Smooth muscle cell (in vitro differentiated cells): Measurements from ENCODE around the gene KLHL24. TPM values are rescaled to one million over a fixed set of nuclear protein-coding genes. Genes with fewer than 3 reads are reported as not detected.

Experiments used
- DNase-seq: peaks from one replicate; lab custom pipeline; 2025; ENCODE audit not compliant: unreplicated experiment; lab: John Stamatoyannopoulos, UW
- H2AFZ ChIP-seq: fragments of 200-600 bp; sonication (generic); 2 replicates; pipeline ENCODE4 v1.6.0; 2016; ENCODE audit warnings: antibody characterized with exemption, low read depth, mild to moderate bottlenecking
- H3F3A ChIP-seq: fragments of 200-600 bp; sonication (generic); 2 replicates; pipeline ENCODE4 v1.6.0; 2017; ENCODE audit warnings: antibody characterized with exemption, low read depth
- H3K27ac ChIP-seq: fragments of 200-600 bp; sonication (generic); 2 replicates; pipeline ENCODE4 v1.5.1; 2016; ENCODE audit warnings: low read depth, mild to moderate bottlenecking
- H3K27me3 ChIP-seq: fragments of 200-600 bp; sonication (generic); 2 replicates; pipeline ENCODE4 v1.6.1; 2016; ENCODE audit warnings: low read depth, mild to moderate bottlenecking
- H3K36me3 ChIP-seq: fragments of 200-600 bp; sonication (generic); 2 replicates; pipeline ENCODE4 v1.5.1; 2016; ENCODE audit warnings: low read depth
- H3K4me1 ChIP-seq: fragments of 200-600 bp; sonication (generic); 2 replicates; pipeline ENCODE4 v1.5.1; 2016; ENCODE audit warnings: low read depth
- H3K4me2 ChIP-seq: fragments of 200-600 bp; sonication (generic); 2 replicates; pipeline ENCODE4 v1.6.0; 2016; ENCODE audit warnings: mild to moderate bottlenecking
- H3K4me3 ChIP-seq: fragments of 200-600 bp; sonication (generic); 2 replicates; pipeline ENCODE4 v1.5.1; 2016; ENCODE audit warnings: mild to moderate bottlenecking
- H3K79me2 ChIP-seq: fragments of 200-600 bp; sonication (generic); 2 replicates; pipeline ENCODE4 v1.6.0; 2016; ENCODE audit warnings: low read depth, mild to moderate bottlenecking
- H3K9ac ChIP-seq: fragments of 200-600 bp; sonication (generic); 2 replicates; pipeline ENCODE4 v1.6.0; 2016; ENCODE audit warnings: low read depth
- H3K9me3 ChIP-seq: fragments of 200-600 bp; sonication (generic); replicated peaks from 2 replicates; pipeline ENCODE4 v1.5.1; 2016; ENCODE audit warnings: low read depth
- H4K20me1 ChIP-seq: fragments of 200-600 bp; sonication (generic); 2 replicates; pipeline ENCODE4 v1.6.0; 2016; ENCODE audit warnings: low read depth
- WGBS: methylation state at CpG from one replicate; pipeline ENCODE4 v1.1.7; 2016; ENCODE audit warnings: low lambda C conversion rate; 5-methylcytosine and 5-hydroxymethylcytosine counted together
- polyA plus RNA-seq: library from polyadenylated mRNA; unstranded; fragments of >200 nt; fragmentation: Nextera tagmentation; extraction: Ambion mirVana; gene quantifications from 2 replicates; pipeline ENCODE4 v1.2.1, GENCODE V29; 2016
- total RNA-seq: library from RNA; depleted of rRNA; stranded (reverse); fragments of >200 nt; gene quantifications from 2 replicates; pipeline ENCODE4 v1.2.3, GENCODE V29; 2014
- TF ChIP-seq, protein P1 (sequence below): fragments of 200-600 bp; sonication (generic); IDR thresholded peaks from 2 replicates; pipeline ENCODE4 v1.5.1; 2017; ENCODE audit warnings: borderline replicate concordance, mild to moderate bottlenecking, antibody characterized with exemption; ENCODE audit not compliant: insufficient read depth, poor library complexity, severe bottlenecking

KLHL24 gene
- total and polyA plus RNA-seq, 2 experiments from 2014 or later: 11.0 to 71.5 TPM

DNA sequence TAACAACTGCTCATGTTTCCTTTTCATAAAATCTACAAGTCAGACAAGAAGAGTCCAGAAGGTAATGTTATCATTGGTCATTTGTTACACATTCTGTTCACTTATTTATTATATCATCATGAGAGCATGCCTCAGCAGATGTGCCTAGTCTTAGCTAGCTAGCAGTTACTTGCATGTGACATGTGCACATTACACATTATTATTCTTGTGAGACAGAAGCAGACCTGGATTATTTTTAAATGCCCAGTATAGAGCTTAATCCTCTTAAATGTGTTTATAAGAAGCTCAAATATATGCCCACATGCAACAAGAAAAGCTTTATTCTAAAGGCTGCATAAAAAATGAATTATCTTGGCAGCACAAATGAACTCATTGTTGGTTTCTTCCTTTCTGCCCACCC lies 74.8 kb downstream of the KLHL24 start:
- Histone ChIP-seq H3K27me3 (no peaks in the 10 kb centered on the region), H2AFZ (no peak overlapping the region), H4K20me1 (peaks cover 100% of the 10 kb centered on the region), H3K36me3 (no peaks in the 10 kb centered on the region), H3K79me2 (peaks cover 99% of the 10 kb centered on the region), H3K9ac (no peak overlapping the region), H3K4me3 (no peak overlapping the region), H3K4me1 (no peaks in the 10 kb centered on the region), H3F3A (no peaks in the 10 kb centered on the region), H3K4me2 (no peak overlapping the region), H3K9me3 (no peaks in the 10 kb centered on the region), H3K27ac (no peak overlapping the region)
- TF ChIP-seq, protein P1, sequence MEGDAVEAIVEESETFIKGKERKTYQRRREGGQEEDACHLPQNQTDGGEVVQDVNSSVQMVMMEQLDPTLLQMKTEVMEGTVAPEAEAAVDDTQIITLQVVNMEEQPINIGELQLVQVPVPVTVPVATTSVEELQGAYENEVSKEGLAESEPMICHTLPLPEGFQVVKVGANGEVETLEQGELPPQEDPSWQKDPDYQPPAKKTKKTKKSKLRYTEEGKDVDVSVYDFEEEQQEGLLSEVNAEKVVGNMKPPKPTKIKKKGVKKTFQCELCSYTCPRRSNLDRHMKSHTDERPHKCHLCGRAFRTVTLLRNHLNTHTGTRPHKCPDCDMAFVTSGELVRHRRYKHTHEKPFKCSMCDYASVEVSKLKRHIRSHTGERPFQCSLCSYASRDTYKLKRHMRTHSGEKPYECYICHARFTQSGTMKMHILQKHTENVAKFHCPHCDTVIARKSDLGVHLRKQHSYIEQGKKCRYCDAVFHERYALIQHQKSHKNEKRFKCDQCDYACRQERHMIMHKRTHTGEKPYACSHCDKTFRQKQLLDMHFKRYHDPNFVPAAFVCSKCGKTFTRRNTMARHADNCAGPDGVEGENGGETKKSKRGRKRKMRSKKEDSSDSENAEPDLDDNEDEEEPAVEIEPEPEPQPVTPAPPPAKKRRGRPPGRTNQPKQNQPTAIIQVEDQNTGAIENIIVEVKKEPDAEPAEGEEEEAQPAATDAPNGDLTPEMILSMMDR: no peak
- DNase-seq: no peak

DNA sequence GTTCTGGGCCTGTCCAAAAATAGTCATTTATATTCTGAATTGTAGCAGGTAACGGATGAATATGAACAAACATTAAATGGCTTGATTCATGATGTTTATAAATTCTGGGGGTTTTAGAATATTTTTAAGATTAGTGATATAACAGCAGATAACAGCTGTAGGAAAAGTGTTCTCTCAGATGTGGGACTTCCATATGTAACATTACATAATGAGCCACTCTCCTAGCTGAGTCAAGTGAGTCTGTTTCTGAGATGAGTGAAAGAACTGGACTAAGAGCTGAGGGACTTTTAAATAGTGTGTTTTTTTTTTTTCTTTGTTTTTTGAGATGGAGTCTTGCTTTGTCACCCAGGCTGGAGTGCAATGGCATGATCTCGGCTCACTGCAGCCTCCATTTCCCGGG lies 76.1 kb downstream of the KLHL24 start:
- Histone ChIP-seq H3K9me3 (no peaks in the 10 kb centered on the region), H3K4me3 (no peak overlapping the region), H3F3A (no peaks in the 10 kb centered on the region), H3K4me2 (no peak overlapping the region), H2AFZ (no peak overlapping the region), H3K27ac (no peak overlapping the region), H3K79me2 (peaks cover 94% of the 10 kb centered on the region), H3K27me3 (no peaks in the 10 kb centered on the region), H3K36me3 (no peaks in the 10 kb centered on the region), H3K4me1 (no peaks in the 10 kb centered on the region), H3K9ac (no peak overlapping the region), H4K20me1 (peaks cover 100% of the 10 kb centered on the region)
- DNase-seq: no peak
- WGBS: 97% methylated on average over 3 of the region's 3 CpGs
- TF ChIP-seq, protein P1: no peak

DNA sequence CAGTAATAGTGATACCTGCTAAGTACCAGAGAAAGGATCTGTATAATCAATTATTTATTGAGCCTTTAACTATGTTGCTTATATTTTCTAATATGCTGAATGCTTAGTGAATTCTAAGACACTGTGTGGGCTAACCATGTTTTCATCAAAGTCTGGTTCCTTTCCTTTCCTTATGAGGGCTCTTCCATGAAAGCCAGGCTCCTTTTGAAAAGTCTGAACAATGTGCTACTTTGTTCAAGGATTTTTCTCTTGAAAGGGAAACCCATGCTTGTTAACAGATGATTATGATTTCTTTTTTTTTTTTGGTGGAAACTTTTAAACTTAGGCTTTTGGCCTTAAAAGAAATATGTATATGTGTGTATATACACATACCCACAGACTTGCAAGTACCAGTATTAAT lies 79.2 kb downstream of the KLHL24 start:
- Histone ChIP-seq H3K27ac (no peak overlapping the region), H3K27me3 (no peaks in the 10 kb centered on the region), H3K36me3 (peaks cover 16% of the 10 kb centered on the region), H3F3A (no peaks in the 10 kb centered on the region), H2AFZ (no peak overlapping the region), H3K4me1 (no peaks in the 10 kb centered on the region), H3K9me3 (no peaks in the 10 kb centered on the region), H3K4me3 (no peak overlapping the region), H3K79me2 (peaks cover 69% of the 10 kb centered on the region), H3K9ac (no peak overlapping the region), H3K4me2 (no peak overlapping the region), H4K20me1 (peaks cover 96% of the 10 kb centered on the region)
- DNase-seq: no peak
- TF ChIP-seq, protein P1: no peak

DNA sequence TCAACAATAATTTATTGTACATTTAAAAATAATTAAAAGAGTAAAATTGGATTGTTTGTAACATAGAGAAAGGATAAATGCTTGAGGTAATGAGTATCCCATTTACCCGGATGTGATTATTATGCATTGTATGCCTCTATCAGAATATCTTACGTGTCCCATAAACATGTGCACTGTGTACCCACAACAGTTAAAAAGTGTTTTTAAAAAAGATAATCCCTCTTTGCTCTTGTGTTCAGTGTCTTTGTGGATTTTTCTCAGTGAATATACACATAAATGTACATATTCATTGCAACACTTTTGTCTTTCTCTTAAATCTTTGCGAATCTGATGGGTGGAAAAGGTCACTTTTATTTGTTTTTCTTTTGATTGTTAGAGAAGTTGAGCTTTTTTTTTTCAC lies 82.6 kb downstream of the KLHL24 start:
- H3K36me3 ChIP-seq: peaks cover 21% of the 10 kb centered on the region
- TF ChIP-seq, protein P1: no peak
- H3K4me1 ChIP-seq: no peaks in the 10 kb centered on the region
- no peaks in the 10 kb centered on the region for H3F3A ChIP-seq
- 96% methylated on average over 3 of the region's 3 CpGs for WGBS
- peaks cover 36% of the 10 kb centered on the region for H3K79me2 ChIP-seq
- H2AFZ ChIP-seq: no peak overlapping the region
- DNase-seq: no peak
- no peak overlapping the region for H3K4me3 ChIP-seq
- H3K9me3 ChIP-seq: no peaks in the 10 kb centered on the region
- peaks cover 72% of the 10 kb centered on the region for H4K20me1 ChIP-seq
- no peak overlapping the region for H3K4me2 ChIP-seq
- no peaks in the 10 kb centered on the region for H3K27me3 ChIP-seq
- H3K9ac ChIP-seq: no peak overlapping the region
- no peak overlapping the region for H3K27ac ChIP-seq
